Chondrocyte (in vitro differentiated cells): Measurements from ENCODE around the gene CCDC71. TPM values are rescaled to one million over a fixed set of nuclear protein-coding genes. Genes with fewer than 3 reads are reported as not detected.

Experiments used
- DNase-seq: peaks from one replicate; pipeline ENCODE4 v3.0.0; 2021; ENCODE audit warnings: mixed read lengths, low spot score
- H3K27ac Mint-ChIP-seq: one replicate; pipeline ENCODE4 v1.8.0; 2021; ENCODE audit warnings: mild to moderate bottlenecking, moderate library complexity, mixed read lengths; ENCODE audit not compliant: unreplicated experiment
- H3K27me3 Mint-ChIP-seq: 2 replicates; pipeline ENCODE4 v1.8.0; 2021; ENCODE audit warnings: low read depth, mixed read lengths
- H3K36me3 Mint-ChIP-seq: 2 replicates; pipeline ENCODE4 v1.8.0; 2021; ENCODE audit warnings: low read depth, mixed read lengths
- H3K4me1 Mint-ChIP-seq: 2 replicates; pipeline ENCODE4 v1.8.0; 2021; ENCODE audit warnings: low read depth, mild to moderate bottlenecking, mixed read lengths
- H3K4me3 Mint-ChIP-seq: one replicate; pipeline ENCODE4 v1.8.0; 2021; ENCODE audit warnings: mild to moderate bottlenecking, moderate library complexity, mixed read lengths; ENCODE audit not compliant: unreplicated experiment
- H3K9me3 Mint-ChIP-seq: 2 replicates; pipeline ENCODE4 v1.8.0; 2021; ENCODE audit warnings: low read depth, mixed read lengths
- CTCF ChIP-seq: fragments of 200-600 bp; sonication (generic); IDR thresholded peaks from 2 replicates; pipeline ENCODE4 v1.5.0; 2021; ENCODE audit warnings: antibody characterized with exemption, mild to moderate bottlenecking, moderate library complexity
- total RNA-seq: library from RNA; stranded (reverse); gene quantifications from 3 replicates; pipeline ENCODE4 v1.2.1, GENCODE V29; 2021

CCDC71 gene
- total RNA-seq, 1 donor from 2014 or later, result 18.7 TPM

- Mint-ChIP-seq H3K9me3 (no peaks in the 10 kb centered on the region), H3K27ac (no peak overlapping the region), H3K27me3 (no peaks in the 10 kb centered on the region), H3K4me1 (peaks cover 32% of the 10 kb centered on the region), H3K36me3 (peaks cover 19% of the 10 kb centered on the region), H3K4me3 (peak overlapping the region; percentile 92)
- no peak for DNase-seq
- no peak for TF ChIP-seq CTCF
Measured at GRCh38 chr3:49131040-49131439, 35.1 kb downstream of the CCDC71 start.

GRCh38 chr3:49124991-49125670 lies 41.0 kb downstream of the CCDC71 start:
- Mint-ChIP-seq H3K27me3 (no peaks in the 10 kb centered on the region), H3K9me3 (no peaks in the 10 kb centered on the region), H3K4me1 (peaks cover 11% of the 10 kb centered on the region), H3K36me3 (peaks cover 36% of the 10 kb centered on the region), H3K4me3 (no peak overlapping the region), H3K27ac (peak overlapping the region; percentile 25)
- peak; percentile 14 for TF ChIP-seq CTCF
- DNase-seq, result no peak

- Mint-ChIP-seq H3K27me3 (no peaks in the 10 kb centered on the region), H3K9me3 (no peaks in the 10 kb centered on the region), H3K27ac (peak overlapping the region; percentile 17), H3K4me1 (peaks cover 7% of the 10 kb centered on the region), H3K36me3 (peaks cover 31% of the 10 kb centered on the region), H3K4me3 (no peak overlapping the region)
- no peak for TF ChIP-seq CTCF
- DNase-seq, result no peak
Measured at GRCh38 chr3:49124203-49124602, 41.9 kb downstream of the CCDC71 start.

- Mint-ChIP-seq H3K4me1 (peaks cover 6% of the 10 kb centered on the region), H3K4me3 (no peak overlapping the region), H3K27me3 (no peaks in the 10 kb centered on the region), H3K9me3 (no peaks in the 10 kb centered on the region), H3K27ac (no peak overlapping the region), H3K36me3 (peaks cover 28% of the 10 kb centered on the region)
- no peak for TF ChIP-seq CTCF
- no peak for DNase-seq
Measured at GRCh38 chr3:49123687-49124086, 42.4 kb downstream of the CCDC71 start.

GRCh38 chr3:49122886-49123545 lies 43.1 kb downstream of the CCDC71 start:
- Mint-ChIP-seq H3K27me3 (no peaks in the 10 kb centered on the region), H3K36me3 (peaks cover 24% of the 10 kb centered on the region)
- DNase-seq, result no peak

More at GRCh38 chr3:49122886-49123545, 43.1 kb downstream of the CCDC71 start:
- H3K27ac Mint-ChIP-seq, result peak overlapping the region; percentile 27
- H3K9me3 Mint-ChIP-seq, result no peaks in the 10 kb centered on the region
- H3K4me1 Mint-ChIP-seq, result peaks cover 6% of the 10 kb centered on the region
- no peak overlapping the region for H3K4me3 Mint-ChIP-seq
- TF ChIP-seq CTCF, result no peak
